ENCODE data around the gene AATK. TPM values are rescaled to one million over a fixed set of nuclear protein-coding genes. Genes with fewer than 3 reads are reported as not detected.

The AATK gene
- polyA plus RNA-seq, 1 donor (not counting 4 experiments of a cell fraction or from before 2014, with no cell fraction given): 0.16 TPM

DNA sequence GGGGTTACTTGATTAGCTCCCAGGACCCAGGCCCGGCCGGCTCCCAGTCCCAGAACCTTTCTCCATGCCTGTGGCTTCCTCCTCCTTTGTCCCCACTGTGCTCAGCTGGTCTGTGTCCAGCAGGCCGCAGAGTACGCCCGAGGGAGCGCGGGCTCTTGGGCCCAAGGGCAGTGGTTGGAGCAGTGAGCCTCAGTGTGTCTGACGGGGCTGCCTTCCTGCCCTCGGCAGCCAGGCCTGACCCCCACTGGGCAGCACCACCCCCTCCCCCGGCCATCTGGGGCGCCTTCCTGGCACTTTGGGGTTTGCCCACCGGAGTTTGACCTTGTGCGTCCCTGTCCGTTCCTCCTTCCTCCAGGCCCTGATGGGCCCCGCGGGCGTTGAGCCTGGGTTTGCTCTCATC, 63.2 kb downstream of the AATK start:
- TF ChIP-seq, protein P1, sequence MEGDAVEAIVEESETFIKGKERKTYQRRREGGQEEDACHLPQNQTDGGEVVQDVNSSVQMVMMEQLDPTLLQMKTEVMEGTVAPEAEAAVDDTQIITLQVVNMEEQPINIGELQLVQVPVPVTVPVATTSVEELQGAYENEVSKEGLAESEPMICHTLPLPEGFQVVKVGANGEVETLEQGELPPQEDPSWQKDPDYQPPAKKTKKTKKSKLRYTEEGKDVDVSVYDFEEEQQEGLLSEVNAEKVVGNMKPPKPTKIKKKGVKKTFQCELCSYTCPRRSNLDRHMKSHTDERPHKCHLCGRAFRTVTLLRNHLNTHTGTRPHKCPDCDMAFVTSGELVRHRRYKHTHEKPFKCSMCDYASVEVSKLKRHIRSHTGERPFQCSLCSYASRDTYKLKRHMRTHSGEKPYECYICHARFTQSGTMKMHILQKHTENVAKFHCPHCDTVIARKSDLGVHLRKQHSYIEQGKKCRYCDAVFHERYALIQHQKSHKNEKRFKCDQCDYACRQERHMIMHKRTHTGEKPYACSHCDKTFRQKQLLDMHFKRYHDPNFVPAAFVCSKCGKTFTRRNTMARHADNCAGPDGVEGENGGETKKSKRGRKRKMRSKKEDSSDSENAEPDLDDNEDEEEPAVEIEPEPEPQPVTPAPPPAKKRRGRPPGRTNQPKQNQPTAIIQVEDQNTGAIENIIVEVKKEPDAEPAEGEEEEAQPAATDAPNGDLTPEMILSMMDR (optimal IDR thresholded peaks at IDR 0.05 in 1 of 3, IDR thresholded peaks at IDR 0.05 in 1 of 3, conservative IDR thresholded peaks at IDR 0.05 in 1 of 3; ENCODE audit: extremely low read depth in 1 of 3, insufficient read depth in 2 of 3, low read length in 3 of 3): no peak
- TF ChIP-seq EZH2 (IDR thresholded peaks at IDR 0.05; ENCODE audit: low read length): no peak
- dilution Hi-C loops (cut with MboI; ENCODE audit: extremely low pct_ligation_motif_present, low sequenced_read_pairs): no loop called here
- Histone ChIP-seq H3K9ac (ENCODE audit: control insufficient read depth, extremely low read depth, insufficient read depth, low read length) (no peak overlapping the region), H3K79me2 (ENCODE audit: control insufficient read depth, insufficient read depth, low read length) (peaks cover 4% of the 10 kb centered on the region), H2AFZ (ENCODE audit: control insufficient read depth, low read length) (no peak overlapping the region), H3K36me3 (ENCODE audit: control insufficient read depth in 2 of 2, extremely low read depth in 1 of 2, insufficient read depth in 2 of 2, low read length in 2 of 2) (peaks cover 47 to 54% of the 10 kb centered on the region in 2 experiments), H3K4me2 (ENCODE audit: control insufficient read depth, extremely low read depth, insufficient read depth, low read depth, low read length) (no peak overlapping the region), H3K27me3 (ENCODE audit: control insufficient read depth, extremely low read depth, insufficient read depth, low read length) (no peaks in the 10 kb centered on the region), H4K20me1 (ENCODE audit: control insufficient read depth, extremely low read depth, insufficient read depth, low read length) (no peaks in the 10 kb centered on the region), H3K9me3 (ENCODE audit: control insufficient read depth, low read depth, low read length) (no peaks in the 10 kb centered on the region), H3K4me3 (ENCODE audit: control insufficient read depth in 2 of 3, extremely low read depth in 1 of 3, insufficient read depth in 2 of 3, low read depth in 1 of 3, low read length in 3 of 3) (no peak overlapping the region), H3K27ac (ENCODE audit: control insufficient read depth, insufficient read depth, low read length) (no peak overlapping the region), H3K9me1 (ENCODE audit: control insufficient read depth, extremely low read depth, insufficient read depth, low read length) (no peaks in the 10 kb centered on the region), H3K4me1 (ENCODE audit: control insufficient read depth, extremely low read depth, insufficient read depth, low read length) (peaks cover 6% of the 10 kb centered on the region)
- DNase-seq (ENCODE audit: low read depth, low spot score): no peak
- no peak for FAIRE-seq

DNA sequence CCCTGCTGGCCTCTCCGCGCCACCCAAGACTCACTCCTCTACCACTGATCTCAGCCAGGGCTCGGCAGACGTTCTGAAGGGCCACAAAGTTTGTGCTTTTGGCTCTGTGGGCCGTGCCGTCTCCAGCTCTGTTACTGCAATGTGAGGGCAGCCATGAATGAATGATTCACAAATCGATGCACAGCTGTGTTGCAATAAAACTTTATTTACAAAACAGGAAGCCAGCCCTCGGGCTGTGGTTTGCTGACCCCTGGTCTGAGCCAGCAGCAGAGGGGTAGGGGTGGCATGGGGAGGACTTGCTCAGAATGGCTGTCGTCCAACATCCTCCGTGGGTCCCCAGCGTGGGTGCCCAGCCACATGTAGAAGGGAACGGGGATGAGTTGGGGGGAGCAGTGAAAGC, 63.7 kb downstream of the AATK start:
- H3K9me1 ChIP-seq (ENCODE audit: control insufficient read depth, extremely low read depth, insufficient read depth, low read length): no peaks in the 10 kb centered on the region
- dilution Hi-C loops (cut with MboI; ENCODE audit: extremely low pct_ligation_motif_present, low sequenced_read_pairs): no loop called here
- FAIRE-seq: no peak
- H4K20me1 ChIP-seq (ENCODE audit: control insufficient read depth, extremely low read depth, insufficient read depth, low read length): no peaks in the 10 kb centered on the region
- H3K36me3 ChIP-seq (ENCODE audit: control insufficient read depth in 2 of 2, extremely low read depth in 1 of 2, insufficient read depth in 2 of 2, low read length in 2 of 2): peaks cover 47 to 51% of the 10 kb centered on the region in 2 experiments
- no peak overlapping the region for H3K27ac ChIP-seq (ENCODE audit: control insufficient read depth, insufficient read depth, low read length)
- H3K4me3 ChIP-seq (ENCODE audit: control insufficient read depth in 2 of 3, extremely low read depth in 1 of 3, insufficient read depth in 2 of 3, low read depth in 1 of 3, low read length in 3 of 3): no peak overlapping the region
- no peaks in the 10 kb centered on the region for H3K9me3 ChIP-seq (ENCODE audit: control insufficient read depth, low read depth, low read length)
- peaks cover 4% of the 10 kb centered on the region for H3K79me2 ChIP-seq (ENCODE audit: control insufficient read depth, insufficient read depth, low read length)
- DNase-seq (ENCODE audit: low read depth, low spot score): no peak
- no peaks in the 10 kb centered on the region for H3K27me3 ChIP-seq (ENCODE audit: control insufficient read depth, extremely low read depth, insufficient read depth, low read length)
- no peak overlapping the region for H2AFZ ChIP-seq (ENCODE audit: control insufficient read depth, low read length)
- no peak overlapping the region for H3K4me2 ChIP-seq (ENCODE audit: control insufficient read depth, extremely low read depth, insufficient read depth, low read depth, low read length)
- H3K9ac ChIP-seq (ENCODE audit: control insufficient read depth, extremely low read depth, insufficient read depth, low read length): no peak overlapping the region
- peaks cover 9% of the 10 kb centered on the region for H3K4me1 ChIP-seq (ENCODE audit: control insufficient read depth, extremely low read depth, insufficient read depth, low read length)
- no peak for TF ChIP-seq EZH2 (IDR thresholded peaks at IDR 0.05; ENCODE audit: low read length)
- TF ChIP-seq, protein P1 (optimal IDR thresholded peaks at IDR 0.05 in 1 of 3, IDR thresholded peaks at IDR 0.05 in 1 of 3, conservative IDR thresholded peaks at IDR 0.05 in 1 of 3; ENCODE audit: extremely low read depth in 1 of 3, insufficient read depth in 2 of 3, low read length in 3 of 3): no peak

All from keratinocyte (primary cell).